Gastrocnemius medialis (tissue), 4 donors: ENCODE results near the gene IARS1. TPM values are rescaled to one million over a fixed set of nuclear protein-coding genes. Genes with fewer than 3 reads are reported as not detected.

ENCODE experiments used
- ATAC-seq, 2 donors: fragments of 150-250 bp; one replicate each; pipeline ENCODE4 v1.9.1; 2016
- DNase-seq, 2 donors: peaks; one replicate each; pipeline ENCODE4 v3.0.0-alpha.2; 2019
- H3K27ac ChIP-seq, 4 donors: fragments of 200-600 bp; sonication (generic); 1 replicate in 1 of 4; 2 replicates in 3 of 4; pipeline ENCODE4 v1.5.1; 2016 to 2018; ENCODE audit warnings: mild to moderate bottlenecking in 2 of 4, moderate library complexity in 1 of 4
- H3K27me3 ChIP-seq, 3 donors: fragments of 200-600 bp; sonication (generic) in 2 of 3; 1 replicate in 1 of 3; 2 replicates in 2 of 3; pipeline versions ENCODE4 v1.5.1 to v1.6.0; 2016 to 2019; ENCODE audit warnings: mild to moderate bottlenecking in 1 of 3, moderate library complexity in 1 of 3
- H3K36me3 ChIP-seq, 2 donors: fragments of 200-600 bp; sonication (generic) in 1 of 2; one replicate each; pipeline ENCODE4 v1.5.1; 2017 to 2018
- H3K4me1 ChIP-seq, 2 donors: fragments of 200-600 bp; sonication (generic) in 1 of 2; one replicate each; pipeline ENCODE4 v1.5.1; 2016 to 2017; ENCODE audit warnings: mild to moderate bottlenecking in 2 of 2
- H3K4me3 ChIP-seq, 4 donors: fragments of 200-600 bp; sonication (generic) in 3 of 4; 1 replicate in 1 of 4; 2 replicates in 3 of 4; pipeline ENCODE4 v1.5.1; 2016 to 2019; ENCODE audit warnings: mild to moderate bottlenecking in 2 of 4
- H3K9me3 ChIP-seq, 3 donors: fragments of 200-600 bp; sonication (generic) in 2 of 3; 1 replicate in 1 of 3; 2 replicates in 2 of 3; pipeline ENCODE4 v1.5.1; 2016 to 2019
- CTCF ChIP-seq, 5 experiments: fragments of 450-650 bp in 3 of 5; fragments of 200-600 bp in 2 of 5; sonication (generic) in 2 of 5; IDR thresholded peaks in 4 of 5; conservative IDR thresholded peaks in 1 of 5; 1 replicate in 4 of 5; 2 replicates in 1 of 5; pipeline ENCODE4 v1.5.1; 2016 to 2019; ENCODE audit warnings: antibody characterized with exemption in 5 of 5, mild to moderate bottlenecking in 3 of 5, moderate library complexity in 3 of 5
- POLR2A ChIP-seq, 2 donors: fragments of 450-650 bp; IDR thresholded peaks; one replicate each; pipeline ENCODE4 v1.6.1; 2017; ENCODE audit warnings: antibody characterized with exemption in 2 of 2, mild to moderate bottlenecking in 2 of 2, moderate library complexity in 2 of 2
- in situ Hi-C, 4 donors: fragments of 200-750 bp; cut with MboI; loops; one replicate each; pipeline versions ENCODE4 v1.15.0 to v1.8.0; 2017; ENCODE audit warnings: low sequenced_read_pairs in 4 of 4
- intact Hi-C: fragments of 100-400 bp; cut with DNase I; formaldehyde crosslinking; loops from one replicate; pipeline ENCODE4 v1.15.1; 2023; ENCODE audit warnings: low total_unique reads
- total RNA-seq, 4 donors: library from RNA; depleted of rRNA; stranded (reverse); fragments of >200 nt; gene quantifications; one replicate each; pipeline versions ENCODE4 v1.1.0 to v1.2.3, GENCODE V29; 2016

The IARS1 gene
- total RNA-seq, 4 donors from 2014 or later = 87.0 to 111 (median 100) TPM

- Histone ChIP-seq H3K27me3 (no peaks in the 10 kb centered on the region), H3K9me3 (no peaks in the 10 kb centered on the region), H3K27ac (peak within 1 kb of the TSS; percentile 91 to 98 (median 97)), H3K4me1 (peaks cover 21 to 31% of the 10 kb centered on the region in 2 donors), H3K4me3 (peak within 1 kb of the TSS; percentile 77 to 95 (median 85)), H3K36me3 (peaks cover 0 to 28% of the 10 kb centered on the region in 2 donors)
- DNase-seq (peak; percentile 80 to 85), ATAC-seq (peak; percentile 98)
- TF ChIP-seq CTCF (IDR thresholded peaks at IDR 0.05 in 4 of 5, conservative IDR thresholded peaks at IDR 0.05 in 1 of 5) = peak in 1 of 5 experiments; percentile 24
- TF ChIP-seq POLR2A (IDR thresholded peaks at IDR 0.05) = peak in 1 of 2 donors; percentile 67
- intact Hi-C loops (loop anchor here (1.0 kb wide), 3 partner anchors 27 to 345 kb away; partner anchors contain the start of genes IARS1 and IPPK), in situ Hi-C loops (loop anchor here in 3 of 4 donors (10.0 to 25.0 kb wide), 3 partner anchors 312 to 462 kb away; partner anchors contain the start of gene IPPK (in 1 of the 3))
Observed at GRCh38 chr9:92325269-92325990, 31.9 kb upstream of the IARS1 start, which contains the start of the genes CENPP and NOL8. Gene CENPP, plus strand, starts transcription at chr9:92325953. Gene NOL8, minus strand, starts transcription at chr9:92325350. Its CDS starts 1,189 bp downstream, at chr9:92324161.

- Histone ChIP-seq H3K4me3 (peak overlapping the region; percentile 77 to 95 (median 85)), H3K9me3 (no peaks in the 10 kb centered on the region), H3K4me1 (peaks cover 21 to 31% of the 10 kb centered on the region in 2 donors), H3K36me3 (peaks cover 0 to 34% of the 10 kb centered on the region in 2 donors), H3K27ac (peak overlapping the region; percentile 91 to 98 (median 97)), H3K27me3 (no peaks in the 10 kb centered on the region)
- intact Hi-C loops (loop anchor here (1.0 kb wide), 3 partner anchors 27 to 345 kb away; partner anchors contain the start of genes IARS1 and IPPK), in situ Hi-C loops (loop anchor here in 3 of 4 donors (10.0 to 25.0 kb wide), 4 partner anchors 312 to 462 kb away; partner anchors contain the start of genes BICD2 (in 1 of the 3) and IPPK (in 1 of the 3))
- ATAC-seq (peak; percentile 49 to 57), DNase-seq (no peak)
- TF ChIP-seq POLR2A (IDR thresholded peaks at IDR 0.05) (no peak), CTCF (IDR thresholded peaks at IDR 0.05 in 4 of 5, conservative IDR thresholded peaks at IDR 0.05 in 1 of 5) (no peak)
Observed at GRCh38 chr9:92324889-92325268, 31.4 kb upstream of the IARS1 start.

GRCh38 chr9:92324431-92324830, 30.9 kb upstream of the IARS1 start:
- DNase-seq = no peak
- ATAC-seq = no peak
- Histone ChIP-seq H3K4me1 (peaks cover 21 to 31% of the 10 kb centered on the region in 2 donors), H3K9me3 (no peaks in the 10 kb centered on the region), H3K4me3 (peak overlapping the region; percentile 77 to 95 (median 85)), H3K27ac (peak overlapping the region; percentile 91 to 98 (median 97)), H3K27me3 (no peaks in the 10 kb centered on the region), H3K36me3 (peaks cover 0 to 38% of the 10 kb centered on the region in 2 donors)
- TF ChIP-seq POLR2A (IDR thresholded peaks at IDR 0.05) = no peak
- TF ChIP-seq CTCF (IDR thresholded peaks at IDR 0.05 in 4 of 5, conservative IDR thresholded peaks at IDR 0.05 in 1 of 5) = no peak
- in situ Hi-C loops (loop anchor here in 1 of 4 donors (10.0 to 25.0 kb wide), 2 partner anchors 350 to 438 kb away; partner anchors contain the start of genes BICD2 and IPPK), intact Hi-C loops (no loop called here)

GRCh38 chr9:92315456-92315855, 22.0 kb upstream of the IARS1 start:
- DNase-seq = no peak
- in situ Hi-C loops = loop anchor here in 1 of 4 donors (25.0 kb wide), 1 partner anchor 447 kb away; the partner anchor contains the start of gene BICD2

More at GRCh38 chr9:92315456-92315855, 22.0 kb upstream of the IARS1 start:
- Histone ChIP-seq H3K9me3 (no peaks in the 10 kb centered on the region), H3K27me3 (no peaks in the 10 kb centered on the region), H3K4me3 (no peak overlapping the region), H3K4me1 (peaks cover 16 to 23% of the 10 kb centered on the region in 2 donors), H3K27ac (no peak overlapping the region), H3K36me3 (peaks cover 0 to 68% of the 10 kb centered on the region in 2 donors)
- TF ChIP-seq POLR2A (IDR thresholded peaks at IDR 0.05) (no peak), CTCF (IDR thresholded peaks at IDR 0.05 in 4 of 5, conservative IDR thresholded peaks at IDR 0.05 in 1 of 5) (no peak)
- no peak for ATAC-seq
- intact Hi-C loops = no loop called here
